GM19351 (cell line): ENCODE measurements around the gene GLYATL1.

ENCODE experiments used
- ATAC-seq: cut with Tn5 transposase; IDR thresholded peaks from one replicate; pipeline ENCODE4 v1.9.1; 2021; ENCODE audit warnings: mild to moderate bottlenecking, moderate library complexity; ENCODE audit not compliant: unreplicated experiment

GLYATL1 gene

DNA sequence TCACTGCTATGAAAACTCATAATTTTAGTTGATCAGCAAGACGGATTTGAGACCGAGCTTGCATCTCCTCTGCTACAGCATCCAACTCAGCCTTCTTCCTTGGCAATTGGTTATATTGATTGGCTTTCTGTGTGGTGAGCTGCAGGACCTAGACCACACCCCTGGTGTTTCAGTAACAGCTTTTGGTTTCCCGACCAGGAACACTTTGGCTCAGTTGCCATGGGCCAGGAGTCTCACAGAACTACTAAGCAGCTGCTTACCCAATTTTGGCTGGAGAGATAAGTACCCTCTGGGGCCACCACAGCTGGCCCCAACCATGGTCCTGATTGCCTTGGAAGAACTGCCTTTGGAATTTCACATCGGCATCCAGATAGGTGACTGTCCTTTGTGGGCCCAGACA, at the start of gene GLYATL1:
Gene GLYATL1, plus strand, starts transcription at position 212 of the 400 bp plus-strand sequence. CDS start 7,600 bp downstream, outside the sequence.
- ATAC-seq = no peak

DNA sequence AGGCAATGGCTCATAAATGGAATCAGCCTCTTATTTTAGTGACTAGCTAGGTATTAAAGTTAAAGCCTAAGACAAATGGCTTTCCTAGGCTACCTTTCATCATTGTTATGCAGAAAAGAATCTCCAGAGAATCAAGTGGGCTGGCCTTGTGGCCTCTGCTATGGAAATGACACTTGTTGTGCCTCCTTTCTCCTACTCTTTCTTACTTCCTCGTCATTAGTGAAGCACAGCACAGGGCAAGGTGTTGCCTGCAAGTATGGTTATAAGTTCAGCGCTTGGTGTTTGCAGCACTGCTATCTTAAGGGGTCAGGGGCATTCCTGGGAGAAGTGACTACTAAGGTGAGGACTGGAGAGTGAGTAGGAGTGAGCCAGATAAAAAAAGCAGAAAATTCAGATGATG, 45.4 kb upstream of the GLYATL1 start:
- ATAC-seq = no peak

DNA sequence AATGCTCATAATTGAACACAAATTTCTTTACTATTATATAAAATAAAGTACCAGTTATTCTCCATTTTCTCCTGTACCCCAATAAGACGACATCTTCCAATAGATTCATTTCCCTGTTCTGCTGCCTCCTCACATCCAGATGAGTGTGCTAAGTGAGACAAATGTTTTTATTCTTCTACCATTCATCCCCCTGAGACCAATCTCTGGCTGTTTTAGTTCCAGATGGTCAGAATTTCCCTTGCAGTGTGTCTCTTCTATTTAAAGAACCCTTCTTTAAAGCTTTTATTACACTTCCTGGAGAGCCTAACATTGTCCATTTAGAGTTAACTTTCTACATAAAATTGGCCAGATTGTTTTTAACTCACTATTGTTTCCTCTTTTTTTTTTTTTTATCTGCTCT, 41.2 kb upstream of the GLYATL1 start:
- ATAC-seq = no peak

GRCh38 chr11:58900479-58901420, 38.5 kb upstream of the GLYATL1 start:
- ATAC-seq = peak; percentile 79

GRCh38 chr11:58902881-58903280, 36.4 kb upstream of the GLYATL1 start:
- ATAC-seq = no peak

- no peak for ATAC-seq
Measured at GRCh38 chr11:58905011-58905720, 34.1 kb upstream of the GLYATL1 start.

DNA sequence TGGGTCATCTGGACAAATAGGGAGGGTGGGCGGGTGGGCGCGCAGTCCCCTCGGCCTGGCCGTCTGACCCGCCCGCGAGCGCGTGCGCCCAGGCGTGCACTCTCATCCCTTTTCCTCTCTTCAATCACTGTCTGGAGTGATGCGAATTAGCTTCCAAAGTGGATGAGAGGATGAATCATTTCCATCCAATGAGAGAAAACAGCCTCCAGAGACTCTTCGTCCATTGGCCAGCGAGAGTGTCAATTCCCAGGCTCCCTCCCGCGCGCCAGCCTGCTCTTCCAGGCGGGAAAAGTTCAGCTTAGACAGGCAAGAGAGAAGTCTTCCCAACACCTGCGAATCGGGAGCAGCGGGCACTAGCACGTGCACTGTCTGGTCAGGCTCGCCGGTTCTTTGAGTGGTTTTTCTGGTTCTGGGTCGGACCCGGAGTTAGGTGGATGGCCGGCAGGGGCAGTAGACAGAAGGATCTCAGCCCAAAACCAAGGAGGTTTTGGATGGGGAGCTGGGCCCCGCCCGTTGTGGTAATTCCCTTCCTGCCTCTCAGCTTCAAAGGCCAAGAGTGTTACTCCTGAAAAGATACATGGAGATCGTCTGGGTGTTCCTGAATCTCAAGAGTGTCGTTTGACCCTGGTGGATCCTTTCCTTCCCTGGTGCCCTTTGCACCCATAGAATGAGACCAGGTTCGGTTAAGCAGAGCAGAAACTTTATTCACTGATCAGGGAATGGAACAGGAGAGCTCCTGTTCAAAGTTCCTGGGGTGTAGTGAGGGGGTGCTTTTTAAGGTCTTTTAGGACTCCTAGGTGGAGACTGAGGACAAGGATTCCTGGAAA, 33.4 kb upstream of the GLYATL1 start:
- no peak for ATAC-seq

- ATAC-seq = peak; percentile 87
Measured at GRCh38 chr11:58907780-58908179, 31.5 kb upstream of the GLYATL1 start.

DNA sequence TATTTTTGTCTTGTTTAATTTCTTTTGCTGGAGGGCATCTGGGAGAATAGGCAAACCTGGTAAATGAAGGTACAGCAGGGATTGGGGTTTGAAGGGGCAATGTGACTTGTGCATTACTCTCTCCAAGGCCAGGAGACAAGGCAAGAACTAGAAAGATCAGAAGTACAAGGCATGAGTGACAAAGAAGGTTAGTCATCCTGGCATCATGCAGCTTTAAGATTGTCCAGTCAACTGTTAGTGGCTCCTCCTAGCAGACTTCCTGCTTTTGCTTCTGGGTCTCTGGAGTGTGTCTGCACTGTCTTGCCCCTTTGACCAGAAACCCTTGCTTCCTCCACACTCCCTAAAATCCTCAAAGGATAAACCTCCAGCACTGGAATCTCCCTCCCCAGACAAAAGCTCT, 27.2 kb upstream of the GLYATL1 start:
- no peak for ATAC-seq

- ATAC-seq = no peak
Measured at GRCh38 chr11:58913685-58914084, 25.6 kb upstream of the GLYATL1 start.

- no peak for ATAC-seq
Measured at GRCh38 chr11:58914821-58915543, 24.3 kb upstream of the GLYATL1 start.

- no peak for ATAC-seq
Measured at GRCh38 chr11:58916637-58917036, 22.7 kb upstream of the GLYATL1 start.

DNA sequence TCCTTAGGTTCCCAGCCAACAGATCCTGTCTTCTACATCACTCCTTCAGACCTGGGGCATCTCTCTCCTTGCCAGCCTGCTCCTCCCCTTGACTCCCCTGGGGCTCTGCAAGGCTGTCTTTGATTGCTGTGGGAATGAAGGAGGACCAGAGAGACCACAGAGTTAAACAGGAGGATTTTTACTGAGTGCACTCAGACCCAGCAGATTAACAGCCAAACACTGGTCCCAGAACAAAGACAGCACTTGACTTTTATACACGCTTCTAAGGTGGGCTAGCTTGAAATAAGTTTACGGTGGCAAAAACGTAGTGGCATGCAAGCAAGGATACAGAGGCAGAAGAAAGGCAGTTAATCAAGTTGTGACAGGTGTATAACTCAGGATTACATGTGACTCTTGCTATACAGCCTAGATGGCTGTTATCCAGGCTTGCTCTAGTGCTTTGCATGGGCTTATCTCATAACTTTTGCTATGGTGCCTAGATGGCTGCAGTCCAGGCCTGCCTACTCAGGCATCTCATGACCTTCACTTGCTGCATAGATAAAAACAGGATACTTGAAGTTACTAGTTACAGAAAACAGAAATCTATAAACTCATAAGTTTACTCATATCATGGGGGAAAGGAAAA, 22.0 kb upstream of the GLYATL1 start:
- no peak for ATAC-seq

GRCh38 chr11:58919561-58919960, 19.7 kb upstream of the GLYATL1 start:
- no peak for ATAC-seq

DNA sequence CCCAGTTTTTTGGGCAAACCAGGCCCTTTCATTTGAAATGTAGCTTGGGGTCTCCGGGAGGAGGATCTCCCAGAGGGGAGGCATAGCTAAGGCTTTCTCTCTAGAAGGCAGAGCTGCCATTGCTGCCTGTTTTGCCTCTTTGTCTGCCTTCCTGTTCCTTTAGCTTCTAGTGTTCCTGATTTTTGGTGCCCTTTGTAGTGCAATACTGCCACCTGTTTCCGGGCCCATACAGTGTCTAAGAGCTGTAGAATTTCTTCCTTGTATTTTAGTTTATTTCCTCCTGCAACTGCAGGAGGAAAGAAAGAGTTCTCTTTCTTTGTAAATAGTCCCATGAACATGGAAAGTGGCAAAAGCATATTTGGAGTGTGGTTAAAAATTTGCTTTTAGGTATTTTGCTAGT, 19.3 kb upstream of the GLYATL1 start:
- ATAC-seq = no peak

- ATAC-seq = no peak
Measured at GRCh38 chr11:58921778-58922390, 17.4 kb upstream of the GLYATL1 start.

GRCh38 chr11:58922479-58922878, 16.8 kb upstream of the GLYATL1 start:
- no peak for ATAC-seq

- peak; percentile 96 for ATAC-seq
Measured at GRCh38 chr11:58923300-58923788, 15.9 kb upstream of the GLYATL1 start.

GRCh38 chr11:58924230-58924629, 15.1 kb upstream of the GLYATL1 start:
- no peak for ATAC-seq
